GM12878 (cell line): ENCODE data around the gene DSG2.

ENCODE experiments used
- CEBPB ChIP-seq, 2 experiments: fragments of 150-350 bp in 1 of 2; IDR thresholded peaks; 2 replicates each; pipeline ENCODE4 v1.6.1; 2012 to 2014; ENCODE audit warnings: low read depth in 2 of 2, low read length in 2 of 2, borderline replicate concordance in 1 of 2, inconsistent platforms in 1 of 2
- CEBPZ ChIP-seq: fragments of 150-350 bp; IDR thresholded peaks from 2 replicates; pipeline ENCODE4 v1.6.1; 2016; ENCODE audit warnings: low read depth, low read length
- E2F4 ChIP-seq: IDR thresholded peaks from 2 replicates; pipeline ENCODE4 v1.6.1; 2012; ENCODE audit warnings: low read depth, low read length, improper control_type of control experiment
- EGR1 ChIP-seq, 2 experiments: IDR thresholded peaks; 1 replicate in 1 of 2; 2 replicates in 1 of 2; pipeline ENCODE4 v1.6.1; 2011 to 2012; ENCODE audit warnings: low read depth in 2 of 2, low read length in 2 of 2, borderline replicate concordance in 1 of 2, mild to moderate bottlenecking in 1 of 2, moderate library complexity in 1 of 2
- ELK1 ChIP-seq: IDR thresholded peaks from 2 replicates; pipeline ENCODE4 v1.6.1; 2012; ENCODE audit warnings: low read depth, low read length, improper control_type of control experiment
- POLR2AphosphoS5 ChIP-seq: IDR thresholded peaks from 2 replicates; pipeline ENCODE4 v1.6.1; 2011; ENCODE audit warnings: mild to moderate bottlenecking, low read length, inconsistent platforms
- ZNF24 ChIP-seq: fragments of 450-650 bp; IDR thresholded peaks from 2 replicates; pipeline ENCODE4 v1.6.1; 2017; ENCODE audit warnings: antibody characterized with exemption, mild to moderate bottlenecking
- TF ChIP-seq, protein P1 (sequence below): fragments of 450-650 bp; IDR thresholded peaks from 2 replicates; pipeline ENCODE4 v1.6.1; 2017; ENCODE audit warnings: antibody characterized with exemption, mild to moderate bottlenecking, moderate library complexity

GRCh38 chr18:31478688-31479087 is 19.3 kb upstream of the DSG2 start:
- TF ChIP-seq POLR2AphosphoS5 (no peak), ELK1 (no peak), CEBPZ (no peak), CEBPB (IDR thresholded peaks at IDR 0.05; ENCODE audit: borderline replicate concordance in 1 of 2, low read depth in 2 of 2, low read length in 2 of 2) (no peak), E2F4 (no peak), EGR1 (IDR thresholded peaks at IDR 0.05; ENCODE audit: borderline replicate concordance in 1 of 2, low read depth in 2 of 2, low read length in 2 of 2) (no peak), ZNF24 (no peak)
- TF ChIP-seq, protein P1, sequence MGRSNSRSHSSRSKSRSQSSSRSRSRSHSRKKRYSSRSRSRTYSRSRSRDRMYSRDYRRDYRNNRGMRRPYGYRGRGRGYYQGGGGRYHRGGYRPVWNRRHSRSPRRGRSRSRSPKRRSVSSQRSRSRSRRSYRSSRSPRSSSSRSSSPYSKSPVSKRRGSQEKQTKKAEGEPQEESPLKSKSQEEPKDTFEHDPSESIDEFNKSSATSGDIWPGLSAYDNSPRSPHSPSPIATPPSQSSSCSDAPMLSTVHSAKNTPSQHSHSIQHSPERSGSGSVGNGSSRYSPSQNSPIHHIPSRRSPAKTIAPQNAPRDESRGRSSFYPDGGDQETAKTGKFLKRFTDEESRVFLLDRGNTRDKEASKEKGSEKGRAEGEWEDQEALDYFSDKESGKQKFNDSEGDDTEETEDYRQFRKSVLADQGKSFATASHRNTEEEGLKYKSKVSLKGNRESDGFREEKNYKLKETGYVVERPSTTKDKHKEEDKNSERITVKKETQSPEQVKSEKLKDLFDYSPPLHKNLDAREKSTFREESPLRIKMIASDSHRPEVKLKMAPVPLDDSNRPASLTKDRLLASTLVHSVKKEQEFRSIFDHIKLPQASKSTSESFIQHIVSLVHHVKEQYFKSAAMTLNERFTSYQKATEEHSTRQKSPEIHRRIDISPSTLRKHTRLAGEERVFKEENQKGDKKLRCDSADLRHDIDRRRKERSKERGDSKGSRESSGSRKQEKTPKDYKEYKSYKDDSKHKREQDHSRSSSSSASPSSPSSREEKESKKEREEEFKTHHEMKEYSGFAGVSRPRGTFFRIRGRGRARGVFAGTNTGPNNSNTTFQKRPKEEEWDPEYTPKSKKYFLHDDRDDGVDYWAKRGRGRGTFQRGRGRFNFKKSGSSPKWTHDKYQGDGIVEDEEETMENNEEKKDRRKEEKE: no peak
